SH-SY5Y (cell line): ENCODE data around the gene CALM3.

Experiments
- GATA2 ChIP-seq: IDR thresholded peaks from 2 replicates; pipeline ENCODE4 v1.6.1; 2011; ENCODE audit warnings: mild to moderate bottlenecking, low read depth, low read length
- GATA3 ChIP-seq: IDR thresholded peaks from 2 replicates; pipeline ENCODE4 v1.6.1; 2011; ENCODE audit warnings: low read depth, mild to moderate bottlenecking, low read length, moderate library complexity

The CALM3 gene

DNA sequence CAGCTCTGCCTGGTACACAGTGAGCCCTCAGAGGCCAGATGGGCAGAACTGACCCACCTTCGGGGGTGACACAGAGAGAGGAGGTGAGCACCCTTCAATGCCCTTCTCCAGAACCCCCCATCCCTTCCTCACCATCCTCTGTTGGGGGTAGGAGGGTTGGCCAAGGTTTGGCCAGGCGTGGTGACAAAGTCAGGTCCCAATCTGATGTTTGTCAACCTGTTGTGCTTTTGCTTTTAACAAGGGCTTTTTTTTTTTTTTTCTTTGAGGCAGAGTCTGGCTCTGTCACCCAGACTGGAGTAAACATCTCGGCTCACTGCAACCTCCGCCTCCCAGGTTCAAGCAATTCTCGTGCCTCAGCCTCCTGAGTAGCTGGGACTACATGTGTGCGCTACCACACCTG is 16.5 kb downstream of the CALM3 start:
- TF ChIP-seq GATA2 (no peak), GATA3 (no peak)

DNA sequence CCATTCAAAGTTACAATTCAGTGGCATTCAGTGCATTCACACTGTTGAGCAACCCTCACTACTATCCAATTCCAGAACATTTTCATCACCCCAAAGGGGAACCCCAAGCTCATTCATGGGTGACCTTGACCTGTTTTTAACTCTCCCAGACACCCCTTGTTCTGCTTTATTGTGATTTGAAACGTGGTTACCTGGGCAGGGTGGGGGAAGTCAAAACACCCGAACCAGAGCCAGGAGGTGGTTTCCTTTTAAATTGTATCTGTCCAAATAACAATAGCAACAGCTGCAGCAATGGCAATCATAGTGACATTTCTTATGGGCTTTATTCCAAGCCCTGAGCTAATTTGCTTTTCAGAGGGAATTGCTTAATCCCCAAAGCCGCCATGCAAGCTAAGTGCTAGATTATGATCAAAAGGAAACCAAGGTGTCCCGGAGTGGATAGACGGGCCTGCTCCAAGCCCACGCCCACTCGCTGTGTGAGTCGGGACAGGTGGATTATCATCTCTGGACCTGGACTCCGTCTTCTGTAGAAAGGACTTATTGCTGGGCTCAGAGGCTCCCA is 17.6 kb downstream of the CALM3 start:
- TF ChIP-seq GATA3 (no peak), GATA2 (no peak)

DNA sequence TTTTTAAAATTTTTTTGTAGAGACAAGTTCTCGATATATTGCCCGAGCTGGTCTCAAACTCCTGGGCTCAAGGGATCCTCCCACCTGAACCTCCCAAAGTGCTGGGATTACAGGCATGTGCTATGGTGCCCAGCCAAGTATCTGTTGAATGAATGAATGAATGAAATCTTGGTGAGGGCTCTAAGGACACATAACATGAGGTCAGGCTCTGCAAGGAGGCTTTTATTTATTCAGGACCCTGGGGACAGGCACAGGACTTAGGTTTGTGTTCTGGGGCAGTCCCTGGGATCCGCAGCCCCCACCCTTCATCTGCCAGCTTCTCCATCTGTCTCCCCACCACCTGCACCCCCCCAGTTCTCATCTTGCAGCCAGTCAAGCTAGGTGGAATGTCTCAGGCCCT is 19.1 kb downstream of the CALM3 start:
- no peak for TF ChIP-seq GATA2

DNA sequence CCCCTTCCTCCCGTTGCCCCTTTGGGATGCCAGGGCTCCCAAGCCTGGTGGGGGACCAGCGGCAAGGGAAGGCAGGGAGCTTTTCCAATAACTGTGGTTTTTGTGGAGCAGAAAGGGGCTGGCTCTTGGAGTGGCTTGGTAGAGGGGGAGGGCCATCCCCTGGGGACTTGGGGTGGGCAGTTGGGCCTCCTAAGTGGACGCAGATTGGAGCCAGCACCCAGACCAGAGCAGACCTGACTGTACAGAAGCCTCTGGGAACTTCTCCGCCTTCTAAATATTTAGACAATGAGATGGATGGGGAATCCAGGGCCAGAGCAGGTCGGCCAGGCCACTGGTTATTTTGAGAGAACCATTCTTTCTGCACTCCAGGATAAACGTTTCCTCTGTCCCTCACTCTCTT is 19.6 kb downstream of the CALM3 start:
- no peak for TF ChIP-seq GATA3
- no peak for TF ChIP-seq GATA2

DNA sequence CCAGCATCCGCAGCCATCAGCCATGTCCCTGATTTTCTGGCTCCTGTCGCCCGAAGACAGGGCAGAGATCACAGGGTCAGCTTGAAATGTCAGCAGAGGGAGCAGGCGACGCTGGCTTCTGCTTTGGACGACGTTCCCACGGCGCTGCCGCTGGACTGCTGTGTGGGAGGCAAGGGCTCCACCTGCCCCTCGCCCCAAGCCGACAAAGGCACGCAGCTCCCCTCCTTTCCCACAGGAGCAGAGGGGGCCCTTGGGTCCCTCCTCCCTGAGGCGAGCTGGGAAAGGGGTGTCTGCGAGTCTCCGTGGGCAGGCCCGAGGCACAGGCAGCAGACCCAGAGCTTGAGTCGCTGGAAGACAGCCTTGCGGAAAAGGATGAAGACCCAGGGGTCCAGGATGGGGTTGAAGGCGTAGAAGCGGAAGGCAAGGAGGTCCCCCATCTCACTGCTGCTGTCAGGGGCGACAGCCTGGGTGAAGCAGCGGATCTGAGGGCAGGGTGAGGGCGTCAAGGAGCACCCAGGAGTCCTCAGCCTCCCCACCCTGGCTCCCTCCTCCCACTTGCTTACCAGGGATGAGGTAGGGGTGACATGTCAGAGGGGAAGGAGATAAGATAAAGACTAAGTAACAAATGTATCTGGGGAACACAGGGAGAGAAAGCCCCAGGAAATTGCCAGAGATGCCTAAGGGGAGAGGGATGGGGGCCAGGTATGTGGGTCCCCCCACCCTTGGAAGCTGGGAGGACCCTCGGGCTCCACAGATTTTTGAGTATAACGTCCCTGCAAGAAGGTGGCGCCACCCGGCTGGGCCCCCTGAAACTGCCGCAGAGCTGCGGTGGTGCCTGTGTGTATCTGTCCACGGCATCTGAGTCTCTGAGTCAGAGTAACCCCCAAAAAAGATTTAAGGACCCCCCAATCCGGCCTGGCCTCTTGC is 20.3 kb downstream of the CALM3 start:
- TF ChIP-seq GATA2: no peak

DNA sequence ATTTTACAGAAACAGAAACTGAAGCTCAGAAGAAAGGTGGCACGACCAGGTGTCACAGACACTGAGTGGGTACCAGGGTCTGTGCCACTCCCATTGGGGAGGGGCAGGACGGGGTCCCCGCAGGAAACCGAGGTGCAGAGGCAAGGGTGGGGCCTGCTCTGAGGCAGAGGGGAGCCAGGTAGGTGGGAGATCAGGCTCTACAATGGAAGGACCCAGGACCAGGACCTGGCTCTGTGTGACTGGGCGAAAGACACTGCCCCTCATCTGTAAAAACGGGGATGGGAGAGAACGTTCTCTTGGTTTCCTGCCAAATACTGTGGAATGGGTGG is 21.0 kb downstream of the CALM3 start:
- TF ChIP-seq GATA3 (no peak), GATA2 (no peak)

DNA sequence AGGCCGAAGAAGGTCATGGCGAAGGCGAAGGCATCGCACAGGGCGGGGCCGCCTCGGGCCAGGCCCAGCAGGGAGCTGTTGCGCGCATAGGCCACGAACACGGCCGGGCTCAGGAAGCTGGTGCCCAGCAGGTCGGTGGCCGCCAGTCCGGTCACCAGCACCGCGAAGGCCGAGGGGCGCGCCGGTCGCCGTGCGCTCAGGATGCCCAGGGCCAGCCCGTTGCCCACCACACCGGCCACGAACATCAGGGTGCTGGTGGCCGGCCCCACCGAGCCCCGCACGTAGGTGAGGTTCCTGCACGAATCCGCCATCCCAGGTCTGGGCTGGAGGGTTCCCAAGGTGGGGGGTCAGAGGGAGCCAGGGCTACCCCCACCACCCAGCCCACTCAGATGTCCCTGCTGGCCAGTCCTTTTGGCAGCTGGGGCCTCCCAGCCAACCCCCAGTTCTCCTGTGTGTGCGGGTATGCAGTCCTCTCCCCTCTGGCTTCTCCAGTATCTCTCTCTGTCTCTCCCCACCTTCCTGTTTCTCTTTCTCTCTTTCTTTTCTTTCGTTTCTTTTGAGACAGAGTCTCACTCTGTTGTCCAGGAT is 22.9 kb downstream of the CALM3 start:
- TF ChIP-seq GATA2: no peak
- no peak for TF ChIP-seq GATA3

DNA sequence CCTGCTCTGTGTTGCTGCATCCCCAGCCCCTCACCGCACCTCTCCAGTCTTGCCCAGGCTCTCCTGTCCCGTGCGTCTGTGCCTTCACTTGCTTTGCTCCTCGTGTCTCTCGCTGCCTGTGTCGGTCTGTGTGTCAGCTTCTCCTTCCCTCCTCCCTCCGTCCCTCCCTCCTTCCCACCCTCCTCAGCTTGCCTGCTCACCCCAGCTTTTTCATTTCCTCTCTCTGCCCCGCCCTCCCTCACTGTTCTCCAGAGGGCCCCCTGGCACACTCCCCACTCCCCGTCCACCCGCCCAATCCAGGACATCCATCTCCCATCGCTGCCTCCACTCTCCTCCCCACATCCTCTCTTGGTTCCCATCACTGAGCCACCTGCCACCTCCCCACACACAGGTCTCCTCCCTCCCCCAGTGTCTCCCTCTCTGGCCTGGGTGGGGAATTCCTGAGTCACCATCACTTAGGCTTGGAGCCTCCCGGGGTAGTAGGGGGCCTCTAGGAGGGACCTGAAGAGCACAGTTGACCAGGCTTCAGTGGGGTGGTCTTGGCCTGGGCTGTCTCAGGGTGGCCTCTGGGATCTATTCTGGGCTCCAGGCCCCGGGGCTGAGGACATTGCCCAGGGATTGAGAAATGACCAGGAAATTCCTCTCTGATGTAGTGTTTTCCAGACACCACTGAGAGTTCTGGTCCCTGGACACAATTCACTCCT is 24.0 kb downstream of the CALM3 start, which contains the start of gene PTGIR:
PTGIR (minus strand) TSS at position 132 of the 704 bp plus-strand sequence. CDS start 864 bp downstream, outside the sequence.
- TF ChIP-seq GATA2 (no peak), GATA3 (no peak)

DNA sequence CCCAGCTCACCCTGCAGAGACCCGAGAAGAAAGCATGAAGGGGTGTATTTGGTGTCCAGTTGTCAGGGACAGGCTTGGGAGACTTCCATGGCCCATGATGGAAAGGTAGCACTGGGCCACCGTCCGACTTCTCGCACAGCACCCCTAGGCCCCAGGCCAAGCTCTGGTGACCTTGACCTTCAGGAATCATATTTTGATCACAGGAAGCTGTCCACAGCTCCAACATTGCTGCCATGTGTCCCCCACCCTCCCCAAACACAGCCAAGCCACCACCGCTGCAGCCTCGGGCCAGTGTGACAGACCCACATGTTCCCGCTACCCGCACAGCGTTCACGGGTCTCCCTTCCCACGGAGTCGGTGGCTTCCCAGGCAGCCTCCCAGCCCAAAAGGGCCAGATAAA is 24.6 kb downstream of the CALM3 start:
- TF ChIP-seq GATA3 (no peak), GATA2 (no peak)

DNA sequence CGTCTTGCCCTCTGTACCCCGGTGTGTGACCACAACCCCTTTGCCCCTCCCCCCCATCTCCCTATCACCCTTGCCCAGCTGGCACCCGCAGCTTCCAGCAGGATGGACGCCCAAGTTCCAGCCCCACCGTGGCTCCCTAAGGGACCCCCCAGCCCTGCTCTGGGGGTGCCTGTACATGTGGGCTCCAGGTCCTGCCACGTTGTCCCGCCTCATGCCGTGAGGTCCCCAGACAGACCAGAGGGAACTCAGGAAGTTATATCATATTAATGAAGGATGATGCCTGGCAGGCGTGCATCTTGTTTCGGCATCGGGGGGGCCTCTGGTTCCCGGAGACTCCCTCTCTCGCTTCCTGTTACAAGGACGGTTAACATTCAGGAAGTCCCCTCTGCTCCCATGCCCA is 25.3 kb downstream of the CALM3 start:
- TF ChIP-seq GATA3 (no peak), GATA2 (no peak)

DNA sequence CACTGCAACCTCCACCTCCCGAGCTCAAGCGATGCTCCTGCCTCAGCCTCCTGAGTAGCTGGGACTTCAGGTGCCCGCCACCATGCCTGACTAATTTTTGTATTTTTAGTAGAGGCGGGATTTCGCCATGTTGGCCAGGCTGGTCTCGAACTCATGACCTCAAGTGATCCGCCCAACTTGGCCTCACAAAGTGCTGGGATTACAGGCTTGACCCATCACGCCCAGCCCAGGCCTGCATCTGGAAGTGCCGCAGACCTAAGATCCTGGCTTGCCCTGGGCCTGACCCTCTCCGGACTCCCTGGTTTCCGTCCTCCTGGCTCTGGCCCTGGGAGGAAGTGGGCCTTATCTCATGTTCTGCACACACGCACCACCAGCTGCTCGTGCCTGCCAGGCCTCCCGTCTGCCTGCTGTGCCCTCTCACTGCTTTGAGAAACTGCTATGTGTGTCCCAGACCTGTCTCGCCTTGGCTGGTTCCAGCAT is 28.5 kb downstream of the CALM3 start:
- TF ChIP-seq GATA2 (peak; percentile 92), GATA3 (no peak)

DNA sequence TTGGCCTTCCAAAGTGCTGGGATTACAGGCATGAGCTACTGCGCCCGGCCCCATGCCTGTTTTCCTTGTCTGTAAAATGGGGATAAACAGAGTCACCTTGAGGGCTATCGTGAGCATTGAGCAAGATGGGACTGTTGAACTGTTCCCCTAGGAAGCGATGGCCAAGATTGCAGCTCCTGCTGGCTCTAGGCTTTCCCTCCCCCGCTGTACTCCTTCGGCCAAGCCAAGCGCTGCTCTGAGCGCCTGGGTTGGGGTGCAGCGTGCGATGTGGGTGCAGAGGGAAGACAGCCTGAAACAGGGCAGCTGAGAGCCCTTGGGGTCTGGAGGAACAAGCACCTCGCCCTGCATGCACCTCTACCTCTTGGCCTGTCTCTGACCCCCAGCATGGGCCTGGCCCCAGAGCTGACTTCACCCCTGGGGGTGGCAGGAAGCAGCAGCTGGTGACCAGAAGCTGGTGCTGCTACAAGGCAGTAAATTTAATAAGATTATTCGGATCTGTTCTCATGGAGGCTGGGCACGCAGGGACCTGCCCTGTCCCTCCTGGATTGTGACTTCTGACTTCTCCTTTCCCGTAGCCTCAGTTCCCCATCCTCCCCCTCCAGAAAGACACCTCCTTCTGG is 29.6 kb downstream of the CALM3 start:
- TF ChIP-seq GATA3: no peak
- TF ChIP-seq GATA2: no peak

DNA sequence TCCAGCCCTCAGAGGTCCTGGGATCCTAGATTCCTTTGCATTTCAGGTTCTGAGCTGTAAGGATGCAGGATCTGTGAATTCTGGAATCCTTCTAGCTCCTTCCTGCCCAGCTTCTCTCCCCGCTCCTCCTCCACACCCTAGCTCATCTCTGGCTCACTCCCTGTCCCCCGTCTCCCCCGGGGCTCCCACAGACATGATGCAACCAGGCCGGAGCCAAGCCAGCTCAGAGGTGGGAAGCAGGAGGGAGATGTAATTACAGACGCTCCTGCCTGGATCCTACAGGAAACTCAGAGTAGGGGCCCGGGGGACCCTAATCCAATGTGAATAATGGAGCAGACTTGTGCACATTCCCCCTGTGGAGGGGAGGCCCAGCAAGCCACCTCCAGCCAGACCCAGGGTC is 30.4 kb downstream of the CALM3 start:
- TF ChIP-seq GATA2 (no peak), GATA3 (no peak)

DNA sequence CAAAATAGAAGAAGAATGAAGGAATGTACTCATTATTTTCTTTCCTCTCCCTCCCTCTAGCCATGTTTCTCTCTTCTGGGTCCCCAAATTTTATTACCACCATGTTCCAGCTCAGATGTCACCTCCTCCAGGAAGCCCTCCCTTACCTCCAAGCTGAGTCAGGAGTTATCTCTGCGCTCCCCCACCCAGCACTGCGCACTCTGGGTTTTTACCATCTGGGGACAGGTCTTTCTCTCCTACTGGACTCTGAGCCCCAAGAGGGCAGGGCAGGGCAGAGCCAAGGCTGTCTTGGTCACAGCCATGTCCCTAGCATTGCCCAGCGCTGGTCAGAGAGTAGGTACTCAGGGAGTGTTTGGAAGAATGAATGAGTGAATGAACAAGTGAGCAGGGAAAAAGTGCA is 32.0 kb downstream of the CALM3 start:
- TF ChIP-seq GATA3 (no peak), GATA2 (no peak)
